ENCODE measurements around the gene MAGI2.

The MAGI2 gene

GRCh38 chr7:78134256-78134655, 1319.2 kb downstream of the MAGI2 start:
- in situ Hi-C loops (cut with MboI; ENCODE audit: low sequenced_read_pairs) = no loop called here

- in situ Hi-C loops (cut with MboI; ENCODE audit: low sequenced_read_pairs) = no loop called here
Observed at GRCh38 chr7:78130446-78131215, 1322.8 kb downstream of the MAGI2 start.

DNA sequence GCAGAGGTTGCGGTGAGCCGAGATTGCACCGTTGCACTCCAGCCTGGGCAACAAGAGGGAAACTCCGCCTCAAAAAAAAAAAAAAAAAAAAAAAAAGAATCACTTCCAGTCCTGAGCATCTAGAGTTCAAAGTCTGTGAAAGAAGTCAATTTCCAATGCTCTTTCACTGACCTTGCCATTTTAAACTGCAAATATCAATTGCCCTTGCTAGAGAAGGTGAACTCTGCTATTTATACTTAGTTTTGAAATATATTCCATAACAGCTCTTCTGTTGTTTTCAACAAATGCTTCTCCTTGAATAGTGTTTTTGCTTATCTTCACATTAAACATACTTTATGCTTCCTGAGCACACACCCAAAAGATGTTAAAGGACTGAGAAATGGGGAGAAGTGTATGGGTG, 1323.6 kb downstream of the MAGI2 start:
- in situ Hi-C loops (cut with MboI; ENCODE audit: low sequenced_read_pairs) = no loop called here

DNA sequence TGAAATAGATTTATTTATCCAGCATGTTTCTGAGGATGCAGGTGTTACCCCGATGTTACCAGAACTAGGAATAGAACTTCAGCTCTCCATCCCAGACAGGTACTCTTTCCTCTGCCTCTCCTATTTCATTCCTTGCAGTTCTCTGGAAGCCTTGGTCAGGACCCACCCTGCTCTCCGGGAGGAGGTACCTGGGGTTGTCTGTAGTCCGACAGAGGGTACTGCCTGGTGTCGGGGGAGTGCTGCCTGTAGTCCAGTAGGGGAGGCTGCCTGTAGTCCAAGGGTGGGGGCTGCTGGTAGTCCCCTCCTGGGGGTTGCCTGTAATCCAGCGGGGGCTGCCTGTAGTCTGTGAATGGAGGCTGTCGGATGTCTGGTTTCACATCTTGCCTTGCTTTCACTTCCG, 1326.5 kb downstream of the MAGI2 start:
- in situ Hi-C loops (cut with MboI; ENCODE audit: low sequenced_read_pairs) = no loop called here

DNA sequence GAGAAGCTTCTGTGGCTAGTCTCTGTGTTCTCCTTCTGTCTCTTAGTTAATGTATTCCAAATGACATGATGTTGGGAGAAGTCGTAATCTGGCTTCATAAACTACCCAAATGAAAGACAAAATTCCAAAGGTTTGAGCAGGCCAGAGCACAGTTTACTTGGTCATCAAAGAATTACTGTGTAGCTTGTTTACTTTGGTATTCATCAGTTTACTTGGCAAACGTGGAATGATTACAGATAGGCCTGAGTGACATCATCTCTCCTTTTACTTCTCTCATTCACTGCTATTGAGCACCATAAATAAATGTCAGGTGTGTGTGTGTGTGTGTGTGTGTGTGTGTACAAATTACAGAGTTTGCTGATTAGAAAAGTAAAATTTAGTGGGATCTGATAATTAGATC, 1327.6 kb downstream of the MAGI2 start:
- in situ Hi-C loops (cut with MboI; ENCODE audit: low sequenced_read_pairs) = no loop called here

GRCh38 chr7:78124216-78124615, 1329.3 kb downstream of the MAGI2 start:
- in situ Hi-C loops (cut with MboI; ENCODE audit: low sequenced_read_pairs) = no loop called here

DNA sequence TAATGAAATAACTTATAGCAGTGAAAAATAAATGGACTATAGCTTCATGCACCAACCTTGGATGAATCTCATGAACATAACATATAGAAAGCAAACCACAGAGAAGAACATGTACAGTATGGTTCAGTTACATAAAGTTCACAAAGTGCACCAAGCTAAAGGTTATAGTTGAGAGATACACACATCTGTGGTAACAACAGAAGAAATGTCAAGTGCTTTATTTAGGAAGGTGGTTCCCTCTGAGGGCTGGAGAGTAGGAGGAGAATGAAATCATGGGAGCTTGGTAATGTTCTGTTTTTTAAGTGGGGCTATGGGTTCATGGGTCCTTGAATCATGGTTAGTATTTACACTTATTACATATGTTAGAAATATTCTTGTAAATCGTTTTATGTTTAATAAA, 1331.6 kb downstream of the MAGI2 start:
- in situ Hi-C loops (cut with MboI; ENCODE audit: low sequenced_read_pairs) = no loop called here

- in situ Hi-C loops (cut with MboI; ENCODE audit: low sequenced_read_pairs) = no loop called here
Observed at GRCh38 chr7:78118470-78118869, 1335.0 kb downstream of the MAGI2 start.

GRCh38 chr7:78115876-78116275, 1337.6 kb downstream of the MAGI2 start:
- in situ Hi-C loops (cut with MboI; ENCODE audit: low sequenced_read_pairs) = no loop called here

DNA sequence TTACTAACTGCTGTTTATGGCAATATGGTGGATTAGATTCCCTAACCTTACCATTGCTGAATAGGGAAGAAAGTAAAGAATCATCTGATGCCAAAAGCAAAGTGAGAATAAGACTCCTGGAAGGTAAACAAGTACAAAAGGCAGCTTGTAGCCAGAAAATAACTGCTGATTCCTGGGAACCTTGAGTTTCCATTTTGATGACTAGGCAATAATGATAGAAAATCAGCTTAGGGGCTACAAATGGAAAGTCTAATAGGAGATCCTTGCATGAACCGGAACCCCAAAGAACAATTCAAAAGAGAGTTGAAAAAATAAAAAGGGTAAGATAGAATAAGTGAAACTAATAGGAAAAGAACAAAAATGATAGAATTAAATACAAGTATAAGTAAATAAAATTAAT, 1338.5 kb downstream of the MAGI2 start:
- in situ Hi-C loops (cut with MboI; ENCODE audit: low sequenced_read_pairs) = no loop called here

DNA sequence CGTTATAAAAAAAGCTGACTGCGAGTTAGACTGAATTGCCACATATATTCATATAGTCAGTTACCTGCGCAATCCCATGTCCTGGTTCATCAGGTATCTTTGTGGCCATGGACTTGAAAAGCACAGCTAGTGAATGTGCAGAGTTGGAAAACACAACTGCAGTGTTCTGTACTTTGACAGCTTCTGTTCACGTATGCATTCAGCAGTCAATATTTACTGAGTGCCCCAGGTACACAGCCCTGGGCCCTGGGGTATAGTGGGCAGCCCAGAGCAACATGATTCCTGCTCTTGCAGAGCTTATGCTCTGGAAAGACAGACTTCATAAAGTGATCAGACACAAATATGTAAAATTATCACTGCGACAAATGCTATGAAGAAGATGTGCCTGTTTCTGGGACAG, 1341.0 kb downstream of the MAGI2 start:
- in situ Hi-C loops (cut with MboI; ENCODE audit: low sequenced_read_pairs) = no loop called here

DNA sequence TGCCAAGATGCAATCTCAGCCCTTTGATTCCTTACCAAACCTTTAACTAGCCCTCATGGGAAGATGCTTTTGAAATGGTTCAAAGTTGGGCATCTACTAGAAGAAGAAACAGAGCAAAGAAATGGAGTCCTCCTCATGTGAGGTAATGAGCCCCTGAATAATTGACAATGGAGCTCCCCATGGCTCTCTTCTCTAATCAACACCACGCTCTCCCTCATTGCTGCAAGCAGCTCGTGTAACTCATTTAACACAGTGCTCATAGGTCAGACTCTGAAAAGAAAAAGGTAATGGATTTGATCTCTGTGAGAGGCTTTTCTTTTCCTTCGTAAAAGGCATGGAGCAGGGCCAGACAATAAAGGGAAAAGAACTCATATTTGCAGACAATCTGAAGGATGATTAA, 1342.1 kb downstream of the MAGI2 start:
- in situ Hi-C loops (cut with MboI; ENCODE audit: low sequenced_read_pairs) = no loop called here

DNA sequence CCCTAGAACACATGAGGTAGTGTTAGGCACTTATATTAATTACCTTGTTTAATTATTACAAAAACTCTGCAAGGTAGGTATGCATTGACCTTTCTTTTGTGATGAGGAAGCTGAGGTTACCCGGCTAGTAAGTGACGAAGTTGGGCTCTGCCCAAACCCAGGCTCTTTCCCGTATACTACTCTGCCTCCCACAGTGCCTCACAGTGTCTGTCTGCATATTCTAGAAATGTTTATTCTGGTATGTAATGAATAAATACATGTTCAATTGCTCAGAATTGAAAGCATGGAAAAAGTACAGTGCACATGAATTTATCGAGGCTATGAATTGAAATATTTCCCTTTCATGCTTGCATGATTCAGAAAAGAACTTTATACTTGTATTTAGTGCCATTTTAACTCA, 1350.0 kb downstream of the MAGI2 start:
- in situ Hi-C loops (cut with MboI; ENCODE audit: low sequenced_read_pairs) = no loop called here

DNA sequence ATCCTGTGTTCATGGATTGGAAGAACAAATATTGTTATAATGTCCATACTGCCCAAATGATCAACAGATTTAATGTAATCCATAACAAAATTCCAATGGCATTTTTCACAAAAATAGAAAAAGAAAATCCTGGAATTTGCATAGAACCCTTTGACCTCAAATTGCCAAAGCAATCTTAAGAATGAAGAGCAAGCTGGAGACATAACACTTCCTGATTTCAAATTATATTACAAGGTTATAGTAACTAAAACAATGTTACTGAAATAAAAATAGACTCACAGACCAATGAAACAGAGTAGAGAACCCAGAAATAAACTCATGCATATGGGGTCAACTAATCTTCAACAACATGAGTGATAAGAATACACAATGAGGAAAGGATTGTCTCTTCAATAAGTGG, 1352.4 kb downstream of the MAGI2 start:
- in situ Hi-C loops (cut with MboI; ENCODE audit: low sequenced_read_pairs) = no loop called here

- in situ Hi-C loops (cut with MboI; ENCODE audit: low sequenced_read_pairs) = no loop called here
Observed at GRCh38 chr7:78099715-78100394, 1353.6 kb downstream of the MAGI2 start.

DNA sequence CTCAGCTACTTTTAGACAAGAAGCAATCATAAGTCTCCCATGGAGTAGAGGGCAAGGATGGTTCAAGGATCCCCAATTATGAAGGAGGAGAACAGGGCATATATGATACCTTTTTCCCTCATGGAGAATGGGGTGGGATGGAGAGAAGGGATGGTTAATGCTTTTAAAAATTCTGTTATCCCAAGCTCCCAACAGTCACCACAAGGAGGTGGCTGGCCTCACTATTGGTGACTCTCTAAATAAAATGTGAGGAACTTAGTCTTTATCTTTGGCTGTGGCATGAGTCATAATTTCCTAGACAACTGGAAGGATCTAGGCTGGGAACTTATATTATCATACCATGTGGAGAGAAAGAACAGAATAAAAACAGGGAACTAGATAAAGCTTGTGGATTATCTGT, 1357.9 kb downstream of the MAGI2 start:
- in situ Hi-C loops (cut with MboI; ENCODE audit: low sequenced_read_pairs) = no loop called here

GRCh38 chr7:78092331-78092730, 1361.1 kb downstream of the MAGI2 start:
- in situ Hi-C loops (cut with MboI; ENCODE audit: low sequenced_read_pairs) = no loop called here

- in situ Hi-C loops (cut with MboI; ENCODE audit: low sequenced_read_pairs) = no loop called here
Observed at GRCh38 chr7:78090616-78091015, 1362.9 kb downstream of the MAGI2 start.

GRCh38 chr7:78083476-78084120, 1369.9 kb downstream of the MAGI2 start:
- in situ Hi-C loops (cut with MboI; ENCODE audit: low sequenced_read_pairs) = no loop called here

DNA sequence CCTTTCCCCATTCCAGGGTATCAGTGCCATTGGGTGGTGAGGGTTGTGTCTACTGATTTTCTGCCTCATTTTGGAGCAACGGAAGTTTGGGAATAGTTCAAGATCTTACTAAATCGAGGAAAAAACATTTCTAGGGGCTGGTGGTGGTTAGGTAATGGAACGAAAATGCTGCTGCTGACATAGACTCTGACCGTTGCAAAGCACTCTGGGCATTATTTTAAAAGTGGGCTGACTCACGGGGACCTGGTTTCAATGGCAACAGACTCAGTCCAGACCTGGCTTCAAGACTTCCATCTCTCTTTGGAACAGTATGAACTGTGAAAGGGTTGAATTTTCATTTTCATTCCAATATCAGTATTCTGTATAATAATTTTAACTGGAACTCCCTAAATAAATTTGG, 1370.9 kb downstream of the MAGI2 start:
- in situ Hi-C loops (cut with MboI; ENCODE audit: low sequenced_read_pairs) = no loop called here

GRCh38 chr7:78081888-78082287, 1371.6 kb downstream of the MAGI2 start:
- in situ Hi-C loops (cut with MboI; ENCODE audit: low sequenced_read_pairs) = no loop called here

- in situ Hi-C loops (cut with MboI; ENCODE audit: low sequenced_read_pairs) = no loop called here
Observed at GRCh38 chr7:78081344-78081743, 1372.1 kb downstream of the MAGI2 start.

Data from hTERT RPE-1 (cell line).